HEK293 (cell line): ENCODE results near the gene KRT27.

Source experiments
- CTCF ChIA-PET: fragments of 350-600 bp; formaldehyde crosslinking; extraction: SDS; loops from one replicate; lab custom pipeline; 2021; ENCODE audit warnings: antibody characterized with exemption; lab: Yijun Ruan, JAX
- POLR2A ChIA-PET: fragments of 300-600 bp; formaldehyde crosslinking; extraction: SDS; loops from one replicate; lab custom pipeline; 2020; ENCODE audit warnings: antibody characterized with exemption, inconsistent platforms; lab: Yijun Ruan, JAX
- H3K27ac ChIP-seq: fragments of 200-500 bp; sonication (Bioruptor generic); 2 replicates; pipeline ENCODE4 v1.5.1; 2014; ENCODE audit warnings: low read depth, low read length, control low read depth, inconsistent platforms; ENCODE audit errors: extremely low read depth
- H3K36me3 ChIP-seq, 2 experiments: fragments of 200-500 bp in 1 of 2; sonication (Bioruptor generic) in 1 of 2; 1 replicate in 1 of 2; 2 replicates in 1 of 2; pipeline ENCODE4 v1.5.1; 2014 to 2017; ENCODE audit warnings: inconsistent platforms in 2 of 2, low read length in 2 of 2; ENCODE audit not compliant: control insufficient read depth in 2 of 2, insufficient read depth in 1 of 2
- H3K4me1 ChIP-seq: fragments of 200-500 bp; sonication (Bioruptor generic); 2 replicates; pipeline ENCODE4 v1.5.1; 2014; ENCODE audit warnings: mild to moderate bottlenecking, low read length, inconsistent platforms; ENCODE audit not compliant: control insufficient read depth, insufficient read depth
- H3K4me3 ChIP-seq: 2 replicates; pipeline ENCODE4 v1.5.1; 2011; ENCODE audit warnings: low read depth, mild to moderate bottlenecking, control low read depth, low read length, moderate library complexity
- H3K9me3 ChIP-seq: fragments of 200-500 bp; sonication (Bioruptor generic); 2 replicates; pipeline ENCODE4 v1.5.1; 2014; ENCODE audit warnings: low read depth, low read length, inconsistent platforms; ENCODE audit not compliant: control insufficient read depth, insufficient read depth
- KLF8 ChIP-seq: fragments of 450-650 bp; formaldehyde crosslinking; IDR thresholded peaks from 2 replicates; pipeline ENCODE4 v1.5.1; 2016; ENCODE audit warnings: missing biosample characterization, missing genetic modification characterization
- OSR2 ChIP-seq: fragments of 450-650 bp; formaldehyde crosslinking; IDR thresholded peaks from 2 replicates; pipeline ENCODE4 v1.5.1; 2016; ENCODE audit warnings: missing biosample characterization, missing genetic modification characterization
- PRDM10 ChIP-seq: fragments of 450-650 bp; formaldehyde crosslinking; IDR thresholded peaks from 2 replicates; pipeline ENCODE4 v1.5.1; 2016; ENCODE audit warnings: missing biosample characterization, missing genetic modification characterization
- PRDM6 ChIP-seq: fragments of 450-650 bp; formaldehyde crosslinking; IDR thresholded peaks from 2 replicates; pipeline ENCODE4 v1.5.1; 2017; ENCODE audit warnings: missing biosample characterization, missing genetic modification characterization
- SCRT1 ChIP-seq: fragments of 450-650 bp; formaldehyde crosslinking; IDR thresholded peaks from 2 replicates; pipeline ENCODE4 v1.5.1; 2016; ENCODE audit warnings: missing biosample characterization, missing genetic modification characterization, borderline replicate concordance
- SCRT2 ChIP-seq: fragments of 450-650 bp; formaldehyde crosslinking; IDR thresholded peaks from 2 replicates; pipeline ENCODE4 v1.5.1; 2016; ENCODE audit warnings: missing biosample characterization, missing genetic modification characterization
- WT1 ChIP-seq: fragments of 450-650 bp; formaldehyde crosslinking; IDR thresholded peaks from 2 replicates; pipeline ENCODE4 v1.5.1; 2016; ENCODE audit warnings: missing biosample characterization, missing genetic modification characterization
- YY2 ChIP-seq: fragments of 450-650 bp; formaldehyde crosslinking; IDR thresholded peaks from 2 replicates; pipeline ENCODE4 v1.5.1; 2016; ENCODE audit warnings: missing biosample characterization, missing genetic modification characterization
- ZNF132 ChIP-seq: fragments of 450-650 bp; formaldehyde crosslinking; IDR thresholded peaks from 2 replicates; pipeline ENCODE4 v1.5.1; 2017; ENCODE audit warnings: missing biosample characterization, missing genetic modification characterization, borderline replicate concordance
- ZNF174 ChIP-seq: fragments of 450-650 bp; formaldehyde crosslinking; IDR thresholded peaks from 2 replicates; pipeline ENCODE4 v1.5.0; 2017; ENCODE audit warnings: missing biosample characterization, mild to moderate bottlenecking, missing genetic modification characterization
- ZNF366 ChIP-seq: fragments of 450-650 bp; formaldehyde crosslinking; conservative IDR thresholded peaks from 2 replicates; pipeline ENCODE4 v1.5.1; 2016; ENCODE audit warnings: missing biosample characterization, missing genetic modification characterization
- ZNF423 ChIP-seq: fragments of 450-650 bp; formaldehyde crosslinking; IDR thresholded peaks from 2 replicates; pipeline ENCODE4 v1.5.1; 2016; ENCODE audit warnings: missing biosample characterization, missing genetic modification characterization
- ZNF560 ChIP-seq: fragments of 450-650 bp; formaldehyde crosslinking; IDR thresholded peaks from 2 replicates; pipeline ENCODE4 v1.5.1; 2017; ENCODE audit warnings: missing biosample characterization, missing genetic modification characterization, borderline replicate concordance
- ZNF629 ChIP-seq: fragments of 450-650 bp; formaldehyde crosslinking; IDR thresholded peaks from 2 replicates; pipeline ENCODE4 v1.5.1; 2017; ENCODE audit warnings: missing biosample characterization, missing genetic modification characterization
- ZNF747 ChIP-seq: fragments of 450-650 bp; formaldehyde crosslinking; IDR thresholded peaks from 2 replicates; pipeline ENCODE4 v1.5.1; 2016; ENCODE audit warnings: missing biosample characterization, missing genetic modification characterization
- TF ChIP-seq, protein P1 (sequence below): fragments of 450-650 bp; IDR thresholded peaks from 2 replicates; pipeline ENCODE4 v1.5.1; 2018; ENCODE audit warnings: missing biosample characterization, mild to moderate bottlenecking, missing genetic modification characterization

The KRT27 gene

DNA sequence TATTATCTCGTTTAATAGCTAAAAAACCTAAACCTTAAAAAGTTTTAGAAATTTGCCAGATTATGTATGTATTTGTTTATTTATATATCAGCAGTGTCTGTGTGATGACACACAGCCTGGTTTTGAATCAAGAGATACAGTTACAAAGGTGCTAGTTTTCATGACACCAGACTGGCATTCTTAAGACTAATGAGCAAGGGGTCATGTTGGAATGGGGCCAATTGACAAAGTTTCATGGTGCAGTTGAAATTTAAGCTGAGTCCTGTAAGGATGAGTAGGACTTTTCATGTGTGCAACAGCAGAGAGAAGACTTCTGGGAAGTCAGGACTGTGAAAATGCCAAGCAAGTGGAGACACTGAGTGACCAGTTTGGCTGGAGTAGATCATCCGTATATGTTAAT is 43.2 kb upstream of the KRT27 start:
- ChIA-PET CTCF (interaction anchor here (0.5 to 3.5 kb wide), 8 partner anchors 17 to 840 kb away, joined by 3 to 16 read pairs (median 3); no protein-coding TSS in a partner anchor), POLR2A (interaction anchor here (1.0 kb wide), 2 partner anchors 696 to 863 kb away, joined by 3 to 4 read pairs; partner anchors contain the start of gene EIF1)
- H3K4me1 ChIP-seq = peaks cover 16% of the 10 kb centered on the region
- peaks cover 0 to 9% of the 10 kb centered on the region in 2 experiments; a peak in 1 of 3 replicates for H3K36me3 ChIP-seq
- H3K4me3 ChIP-seq = no peak overlapping the region
- TF ChIP-seq ZNF132 (no peak), YY2 (tag by site-specific recombination) (no peak), ZNF629 (tag by site-specific recombination) (peak; percentile 38; the same call in 1 of the 2 replicates), ZNF366 (tag by site-specific recombination) (peak; percentile 38), ZNF560 (tag by site-specific recombination) (no peak), OSR2 (tag by site-specific recombination) (0 out of 2 replicates have a peak, but pooled peaks have one; percentile 6), KLF8 (tag by site-specific recombination) (0 out of 2 replicates have a peak, but pooled peaks have one; percentile 25)
- no peak overlapping the region for H3K27ac ChIP-seq
- H3K9me3 ChIP-seq = no peaks in the 10 kb centered on the region

DNA sequence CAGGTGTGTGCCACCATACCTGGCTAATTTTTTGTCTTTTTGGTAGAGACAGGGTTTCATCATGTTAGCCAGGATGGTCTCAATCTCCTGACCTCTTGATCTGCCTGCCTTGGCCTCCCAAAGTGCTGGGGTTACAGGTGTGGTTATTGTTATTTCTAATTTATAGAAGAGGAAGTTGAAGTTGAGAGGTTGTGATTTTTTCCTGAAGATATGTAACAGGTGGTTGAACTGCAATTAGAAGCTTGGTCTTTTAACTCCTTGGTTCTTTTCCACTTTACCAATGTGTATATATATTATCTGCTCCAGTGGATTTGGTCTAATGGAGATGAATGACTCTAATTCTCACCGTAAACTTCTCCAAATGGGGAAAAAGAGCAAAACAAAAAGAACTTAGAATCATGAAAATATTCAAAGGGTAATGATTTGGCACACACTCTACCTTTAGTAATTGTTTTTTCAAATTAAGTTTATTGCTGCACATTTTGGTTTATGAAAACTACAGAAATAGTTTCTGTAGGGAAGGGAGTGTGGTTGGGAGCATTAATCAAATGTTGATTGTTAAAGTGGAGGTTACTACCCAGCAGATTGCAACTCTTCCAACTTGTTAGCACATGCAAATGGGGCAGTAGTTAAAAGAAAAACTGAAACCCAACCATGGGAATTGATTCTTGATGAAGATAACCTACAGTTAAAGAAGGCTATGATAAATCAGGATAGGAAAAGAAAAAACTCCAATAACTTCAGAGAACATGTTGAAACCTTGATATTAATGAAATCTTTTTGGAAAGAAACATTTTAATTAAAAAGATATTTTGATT is 41.9 kb upstream of the KRT27 start:
- H3K36me3 ChIP-seq = peaks cover 0 to 13% of the 10 kb centered on the region in 2 experiments; a peak in 1 of 3 replicates
- ChIA-PET POLR2A (no interaction called here), CTCF (interaction anchor here (0.6 to 3.5 kb wide), 7 partner anchors 19 to 839 kb away, joined by 3 to 16 read pairs (median 3); no protein-coding TSS in a partner anchor)
- H3K27ac ChIP-seq = no peak overlapping the region
- H3K9me3 ChIP-seq = no peaks in the 10 kb centered on the region
- peaks cover 18% of the 10 kb centered on the region for H3K4me1 ChIP-seq
- H3K4me3 ChIP-seq = no peak overlapping the region
- TF ChIP-seq ZNF423 (tag by site-specific recombination) = no peak
- no peak for TF ChIP-seq ZNF174 (tag by site-specific recombination)
- TF ChIP-seq PRDM6 = peak; percentile 67
- TF ChIP-seq, protein P1, sequence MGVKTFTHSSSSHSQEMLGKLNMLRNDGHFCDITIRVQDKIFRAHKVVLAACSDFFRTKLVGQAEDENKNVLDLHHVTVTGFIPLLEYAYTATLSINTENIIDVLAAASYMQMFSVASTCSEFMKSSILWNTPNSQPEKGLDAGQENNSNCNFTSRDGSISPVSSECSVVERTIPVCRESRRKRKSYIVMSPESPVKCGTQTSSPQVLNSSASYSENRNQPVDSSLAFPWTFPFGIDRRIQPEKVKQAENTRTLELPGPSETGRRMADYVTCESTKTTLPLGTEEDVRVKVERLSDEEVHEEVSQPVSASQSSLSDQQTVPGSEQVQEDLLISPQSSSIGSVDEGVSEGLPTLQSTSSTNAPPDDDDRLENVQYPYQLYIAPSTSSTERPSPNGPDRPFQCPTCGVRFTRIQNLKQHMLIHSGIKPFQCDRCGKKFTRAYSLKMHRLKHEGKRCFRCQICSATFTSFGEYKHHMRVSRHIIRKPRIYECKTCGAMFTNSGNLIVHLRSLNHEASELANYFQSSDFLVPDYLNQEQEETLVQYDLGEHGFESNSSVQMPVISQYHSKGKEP (tag by site-specific recombination) = 0 out of 2 replicates have a peak, but pooled peaks have one; percentile 10
- TF ChIP-seq ZNF747 (tag by site-specific recombination) = no peak
- peak; percentile 76 for TF ChIP-seq WT1 (tag by site-specific recombination)
- no peak for TF ChIP-seq PRDM10 (tag by site-specific recombination)
- peak; percentile 78 for TF ChIP-seq SCRT1 (tag by site-specific recombination)
- TF ChIP-seq SCRT2 = peak; percentile 91
